ENCODE results near the gene CTSH.

GRCh38 chr15:78977591-78978347 is 32.9 kb upstream of the CTSH start:
- TF ChIP-seq POLR2AphosphoS5 (IDR thresholded peaks at IDR 0.05): no peak
- TF ChIP-seq CTCF (IDR thresholded peaks at IDR 0.05): no peak
- no peak for TF ChIP-seq EP300 (IDR thresholded peaks at IDR 0.05)
- TF ChIP-seq POLR2A (IDR thresholded peaks at IDR 0.05): no peak

Data from gastroesophageal sphincter (tissue), 3 donors.